ENCODE data around the gene SND1. TPM values are rescaled to one million over a fixed set of nuclear protein-coding genes. Genes with fewer than 3 reads are reported as not detected.

The SND1 gene
- total and polyA plus RNA-seq, 2 donors (not counting 3 experiments of a cell fraction or from before 2014, with no cell fraction given): 116 to 249 TPM

DNA sequence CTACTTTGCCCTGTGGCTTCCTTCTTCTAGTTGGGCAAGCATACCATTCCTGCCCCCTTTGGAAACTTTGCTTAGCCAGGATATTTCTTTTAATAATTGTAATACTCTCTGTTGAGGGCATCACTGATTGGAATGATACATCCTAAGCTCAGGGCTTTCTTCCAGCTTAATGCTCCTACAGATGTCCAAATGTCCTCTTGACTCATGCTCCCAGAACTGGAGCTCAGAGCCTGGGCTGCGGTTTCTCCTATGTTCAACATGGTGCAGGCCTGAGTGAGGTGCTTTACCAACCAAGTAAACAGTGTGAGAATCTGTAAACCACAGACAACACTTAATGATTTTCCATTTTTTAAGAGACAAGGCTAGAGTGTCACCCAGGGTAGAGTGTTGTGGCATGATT is 270.7 kb downstream of the SND1 start:
- Histone ChIP-seq H3K9me3 (replicated peaks; ENCODE audit: control insufficient read depth, insufficient read depth, low read length) (no peaks in the 10 kb centered on the region), H3K36me3 (ENCODE audit: control insufficient read depth in 2 of 2, extremely low read depth in 1 of 2, insufficient read depth in 2 of 2, low read length in 2 of 2) (no peaks in the 10 kb centered on the region), H3K79me2 (ENCODE audit: control insufficient read depth, insufficient read depth, low read length) (peaks cover 18% of the 10 kb centered on the region), H3K9ac (replicated peaks; ENCODE audit: extremely low read depth, insufficient read depth, low read length) (no peak overlapping the region), H3K27ac (ENCODE audit: insufficient read depth, low read depth, low read length) (no peak overlapping the region), H3K27me3 (ENCODE audit: control insufficient read depth in 2 of 2, insufficient read depth in 2 of 2, low read length in 2 of 2) (no peaks in the 10 kb centered on the region), H3K9me1 (replicated peaks; ENCODE audit: control insufficient read depth, extremely low read depth, insufficient read depth, low read length) (peaks cover under 1% of the 10 kb centered on the region), H3K4me3 (replicated peaks in 1 of 3; ENCODE audit: insufficient read depth in 1 of 3, low read depth in 1 of 3, low read length in 3 of 3) (no peak overlapping the region), H3K4me2 (ENCODE audit: insufficient read depth, low read length) (no peak overlapping the region), H2AFZ (ENCODE audit: low read depth, low read length) (no peak overlapping the region), H4K20me1 (replicated peaks; ENCODE audit: control insufficient read depth, extremely low read depth, insufficient read depth, low read length) (peaks cover 6% of the 10 kb centered on the region), H3K4me1 (ENCODE audit: control insufficient read depth, extremely low read depth, insufficient read depth, low read length) (no peaks in the 10 kb centered on the region)
- dilution Hi-C loops (cut with MboI; ENCODE audit: extremely low pct_ligation_motif_present, low sequenced_read_pairs): no loop called here
- FAIRE-seq: no peak
- ChIA-PET CTCF (no interaction called here), POLR2A (no interaction called here)
- BruUV-seq (replicated peaks): no TSS peak
- TF ChIP-seq POLR2A (IDR thresholded peaks at IDR 0.05; ENCODE audit: low read depth, low read length): no peak
- TF ChIP-seq GATA2 (IDR thresholded peaks at IDR 0.05; ENCODE audit: insufficient read depth, insufficient read length, low read depth, low read length): no peak
- TF ChIP-seq MYC (IDR thresholded peaks at IDR 0.05; ENCODE audit: low read depth, low read length): no peak
- no peak for TF ChIP-seq POLR2AphosphoS5 (IDR thresholded peaks at IDR 0.05; ENCODE audit: insufficient read depth, low read depth, low read length)
- no peak for TF ChIP-seq CTCF (IDR thresholded peaks at IDR 0.05; ENCODE audit: extremely low read depth in 1 of 2, insufficient read depth in 1 of 2, low read depth in 1 of 2, low read length in 2 of 2)
- TF ChIP-seq FOS (IDR thresholded peaks at IDR 0.05; ENCODE audit: borderline replicate concordance, insufficient read depth, low read length): no peak
- TF ChIP-seq JUN (IDR thresholded peaks at IDR 0.05; ENCODE audit: borderline replicate concordance, insufficient read depth, insufficient read length, low read depth): no peak
- TF ChIP-seq, protein P1, sequence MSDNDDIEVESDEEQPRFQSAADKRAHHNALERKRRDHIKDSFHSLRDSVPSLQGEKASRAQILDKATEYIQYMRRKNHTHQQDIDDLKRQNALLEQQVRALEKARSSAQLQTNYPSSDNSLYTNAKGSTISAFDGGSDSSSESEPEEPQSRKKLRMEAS (IDR thresholded peaks at IDR 0.05; ENCODE audit: insufficient read depth, insufficient read length): no peak
- no peak for TF ChIP-seq EZH2 (IDR thresholded peaks at IDR 0.05; ENCODE audit: borderline replicate concordance, low read depth, low read length, severe bottlenecking)
- no peak for DNase-seq (ENCODE audit: low read depth, low spot score)
- intact Hi-C loops (cut with micrococcal nuclease): no loop called here

Data from endothelial cell of umbilical vein (primary cell).